GM11168 (cell line): ENCODE measurements around the gene PFKFB4.
"Not testable (repeated sequence)": the region's sequence is repeated elsewhere in the genome, so short reads cannot be mapped to it uniquely, and the experiment has no call there.

Source experiments
- in situ Hi-C: fragments of 300-500 bp; cut with MboI; formaldehyde crosslinking; loops from one replicate; pipeline ENCODE4 v1.12.0; 2022; ENCODE audit warnings: low sequenced_read_pairs; ENCODE audit not compliant: unreplicated experiment

PFKFB4 gene

DNA sequence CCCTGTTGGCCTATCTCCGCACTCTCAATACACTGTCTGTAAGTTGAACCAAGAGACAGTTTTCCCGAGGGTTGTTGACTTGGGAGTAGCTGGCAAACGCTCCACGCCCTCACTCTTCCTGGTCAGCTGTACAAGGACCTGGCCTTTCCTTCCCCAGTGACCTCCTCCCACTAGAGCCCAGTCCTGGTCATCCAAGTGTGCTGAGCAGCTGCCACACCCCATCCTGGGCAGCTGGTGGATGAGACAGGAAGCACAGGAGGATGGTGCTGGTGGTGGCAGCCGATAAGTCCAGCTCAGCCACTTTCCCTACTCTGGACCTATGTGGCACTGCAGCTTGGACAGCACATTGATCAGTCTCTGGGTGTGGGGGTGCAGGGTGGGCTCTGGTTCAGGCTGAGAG, 19.8 kb downstream of the PFKFB4 start:
- in situ Hi-C loops, result no loop called here

DNA sequence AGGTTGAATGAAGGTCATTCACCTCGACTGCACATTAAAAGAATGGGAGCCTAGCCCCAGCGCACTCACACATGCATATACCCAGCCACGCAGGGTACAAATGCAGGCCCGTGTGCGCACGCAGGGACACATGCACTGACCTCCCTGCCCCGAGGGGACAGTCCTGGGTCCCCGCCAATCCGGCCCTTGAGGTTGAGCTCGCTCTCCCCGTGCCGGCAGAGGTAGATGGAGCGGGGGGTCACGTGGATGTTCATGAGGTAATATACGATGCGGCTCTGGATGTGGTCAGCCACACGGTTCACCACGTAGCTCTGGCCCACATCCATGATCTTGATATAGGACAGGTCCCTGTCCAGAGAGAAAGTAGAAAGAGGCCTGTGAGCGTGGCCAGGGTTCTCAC, 20.5 kb downstream of the PFKFB4 start:
- in situ Hi-C loops, result no loop called here

DNA sequence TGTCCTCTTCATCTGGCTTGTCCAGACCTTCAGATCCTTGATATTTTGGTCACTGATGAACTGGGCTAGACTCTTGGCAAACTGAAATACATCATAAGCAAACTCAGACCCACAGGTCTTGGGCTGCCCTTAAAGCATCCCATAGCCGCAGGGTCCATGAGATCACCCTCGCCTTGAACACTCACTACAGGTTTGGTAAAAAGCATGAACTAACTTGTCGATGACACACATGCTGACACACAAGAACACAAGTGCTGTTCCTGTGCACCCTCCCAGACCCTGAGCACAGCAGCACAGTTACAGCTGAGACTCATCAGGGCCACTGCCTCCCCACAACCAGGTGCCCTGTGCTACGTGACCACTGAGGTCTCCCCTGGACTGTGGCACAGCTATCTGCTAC, 21.0 kb downstream of the PFKFB4 start:
- in situ Hi-C loops, result no loop called here

DNA sequence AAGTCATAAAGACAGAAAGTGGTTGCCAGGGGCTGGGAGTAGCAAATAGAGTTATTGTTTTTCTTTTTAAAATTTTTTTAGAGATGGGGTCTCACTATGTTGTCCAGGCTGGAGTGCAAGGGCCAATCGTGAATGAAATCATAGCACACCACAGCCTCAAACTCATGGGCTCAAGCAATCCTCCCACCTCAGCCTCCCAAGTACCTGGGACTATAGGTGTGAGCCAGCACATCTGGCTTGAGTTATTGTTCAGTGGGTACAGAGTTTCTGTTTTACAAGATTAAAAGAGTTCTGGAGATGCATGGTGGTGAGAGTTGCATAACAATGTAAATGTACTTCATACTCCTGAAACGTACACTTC, 23.6 kb downstream of the PFKFB4 start:
- in situ Hi-C loops, result no loop called here

DNA sequence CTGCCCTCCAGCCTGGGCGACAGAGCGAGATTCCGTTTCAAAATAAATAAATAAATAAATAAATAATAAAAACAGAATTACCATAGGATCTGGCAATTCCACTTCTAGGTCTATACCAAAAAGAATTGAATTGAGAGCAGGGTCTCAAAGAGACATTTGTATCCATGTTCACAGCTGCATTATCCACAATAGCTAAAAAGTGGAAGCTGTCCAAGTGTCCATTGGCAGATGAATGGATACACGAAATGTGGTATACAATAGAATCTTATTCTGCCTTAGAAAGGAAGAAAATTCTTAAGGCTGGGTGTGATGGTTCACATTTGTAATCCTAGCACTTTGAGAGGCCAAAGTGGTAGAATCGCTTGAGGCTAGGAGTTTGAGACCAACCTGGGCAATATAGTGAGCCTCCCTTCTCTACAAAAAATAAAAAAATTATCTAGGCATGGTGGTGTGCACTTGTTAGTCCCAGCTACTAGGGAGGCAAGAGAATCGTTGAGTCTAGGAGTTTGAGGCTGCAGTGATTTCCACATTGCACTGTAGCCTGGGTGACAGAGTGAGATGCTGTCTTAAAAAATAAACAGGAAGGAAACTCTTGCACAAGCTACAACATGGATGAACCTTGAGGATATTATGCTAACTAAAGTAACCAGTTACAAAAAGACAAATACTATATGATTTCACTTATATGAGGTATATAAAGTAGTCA, 24.2 kb downstream of the PFKFB4 start:
- in situ Hi-C loops, result no loop called here

DNA sequence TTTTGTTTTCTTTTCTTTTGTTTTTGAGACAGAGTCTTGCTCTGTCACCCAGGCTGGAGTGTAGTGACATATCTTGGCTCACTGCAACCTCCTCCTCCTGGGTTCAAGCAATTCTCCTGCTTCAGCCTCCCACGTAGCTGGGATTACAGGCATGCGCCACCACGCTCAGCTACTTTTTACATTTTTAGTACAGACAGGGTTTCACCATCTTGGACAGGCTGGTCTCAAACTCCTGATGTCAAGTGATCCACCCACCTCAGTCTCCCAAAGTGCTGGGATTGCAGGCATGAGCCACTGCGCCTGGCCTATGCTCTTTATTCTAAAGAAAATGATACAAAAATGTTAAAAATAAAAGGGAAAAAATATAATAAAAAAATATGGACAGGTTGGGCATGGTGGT, 25.9 kb downstream of the PFKFB4 start:
- in situ Hi-C loops, result not testable (repeated sequence)

DNA sequence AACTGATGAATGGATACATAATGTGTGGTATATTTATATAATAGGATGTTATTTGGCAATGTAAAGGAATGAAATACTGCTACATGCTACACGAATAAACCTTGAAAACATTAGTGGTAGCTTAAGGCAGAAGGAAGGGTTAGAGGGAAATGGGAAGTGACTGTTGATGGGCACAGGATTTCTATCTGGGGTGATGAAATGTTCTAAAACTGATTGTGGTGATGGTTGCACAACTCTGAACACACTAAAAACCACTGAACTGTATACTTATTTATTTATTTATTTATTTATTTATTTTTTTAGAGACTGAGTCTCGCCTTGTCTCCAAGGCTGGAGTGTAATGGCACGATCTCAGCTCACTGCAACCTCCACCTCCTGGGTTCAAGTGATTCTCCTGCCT, 27.8 kb downstream of the PFKFB4 start:
- in situ Hi-C loops, result no loop called here

DNA sequence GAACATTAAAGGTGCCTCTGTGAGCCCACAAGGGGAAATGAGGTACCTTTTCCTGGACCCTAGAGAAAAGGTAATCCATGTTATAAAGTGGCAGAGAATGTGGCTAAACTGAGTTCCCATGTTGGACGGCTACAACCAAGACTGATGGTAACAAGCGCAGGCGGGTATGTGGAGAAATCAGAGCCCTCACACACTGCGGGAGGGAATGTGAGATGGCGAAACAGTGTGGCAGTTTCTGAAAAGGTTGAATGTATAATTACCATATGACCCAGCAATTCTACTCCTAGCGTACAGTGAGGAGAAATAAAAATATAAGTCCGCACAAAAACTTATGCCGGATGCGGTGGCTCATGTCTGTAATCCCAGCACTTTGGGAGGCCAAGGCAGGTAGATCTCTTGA, 28.6 kb downstream of the PFKFB4 start:
- in situ Hi-C loops, result no loop called here

DNA sequence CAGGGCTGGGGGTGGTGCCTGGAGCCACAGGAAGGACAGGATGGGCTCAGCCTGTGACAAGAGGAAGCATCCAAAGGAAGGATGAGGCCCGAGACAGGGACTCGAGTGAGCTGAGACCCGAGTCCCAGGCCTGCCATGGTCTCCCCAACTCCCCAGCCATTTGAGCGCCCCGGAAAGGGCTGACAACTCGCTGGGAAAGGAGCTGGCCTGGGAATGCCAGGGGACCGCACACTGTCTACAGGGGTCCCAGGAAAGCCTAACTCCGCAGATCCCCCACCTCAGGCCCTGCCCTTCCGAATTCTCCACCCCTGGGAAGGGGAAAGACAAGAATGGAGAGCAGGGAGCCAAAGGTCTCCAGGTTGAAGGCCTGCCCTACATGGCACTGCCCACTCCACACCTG, 31.6 kb downstream of the PFKFB4 start:
- in situ Hi-C loops, result no loop called here

DNA sequence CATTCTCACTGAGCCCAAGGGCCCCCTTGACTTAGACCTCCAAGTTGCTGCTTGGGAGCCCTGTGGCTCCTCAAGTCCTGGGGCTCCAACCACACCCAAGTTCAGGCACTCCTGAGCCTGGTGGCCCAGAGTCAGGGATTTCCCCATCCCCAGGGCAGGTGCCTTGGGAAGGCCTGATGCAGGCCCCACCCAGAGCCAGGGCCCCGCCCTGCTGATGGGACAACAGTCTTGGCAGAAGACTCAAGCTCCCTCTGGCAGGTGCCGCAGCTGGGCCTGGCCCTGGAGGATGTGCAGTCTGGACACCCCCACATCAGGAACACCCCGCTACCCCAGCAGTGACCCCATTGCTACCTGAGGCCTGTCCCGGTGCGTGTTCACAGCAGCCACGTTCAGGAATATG, 35.0 kb downstream of the PFKFB4 start:
- in situ Hi-C loops, result no loop called here

DNA sequence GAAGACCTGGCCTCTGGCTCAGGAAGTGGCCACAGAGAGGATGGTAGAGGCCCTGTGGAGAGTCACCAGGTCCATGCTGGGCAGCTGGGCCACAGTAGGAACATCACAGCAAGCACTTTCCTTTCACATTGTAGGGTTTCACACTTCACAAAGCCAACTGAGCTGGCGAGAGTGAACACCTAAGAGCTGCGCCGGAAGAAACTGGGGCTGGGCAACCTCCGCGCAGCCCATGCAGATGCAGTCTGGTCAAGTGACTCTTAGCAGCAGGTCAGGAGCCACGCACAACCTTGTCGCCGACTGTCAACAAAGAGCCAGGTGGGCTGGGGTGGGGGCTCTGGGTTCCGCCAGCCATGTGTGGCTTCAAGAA, 37.3 kb downstream of the PFKFB4 start:
- in situ Hi-C loops, result no loop called here

DNA sequence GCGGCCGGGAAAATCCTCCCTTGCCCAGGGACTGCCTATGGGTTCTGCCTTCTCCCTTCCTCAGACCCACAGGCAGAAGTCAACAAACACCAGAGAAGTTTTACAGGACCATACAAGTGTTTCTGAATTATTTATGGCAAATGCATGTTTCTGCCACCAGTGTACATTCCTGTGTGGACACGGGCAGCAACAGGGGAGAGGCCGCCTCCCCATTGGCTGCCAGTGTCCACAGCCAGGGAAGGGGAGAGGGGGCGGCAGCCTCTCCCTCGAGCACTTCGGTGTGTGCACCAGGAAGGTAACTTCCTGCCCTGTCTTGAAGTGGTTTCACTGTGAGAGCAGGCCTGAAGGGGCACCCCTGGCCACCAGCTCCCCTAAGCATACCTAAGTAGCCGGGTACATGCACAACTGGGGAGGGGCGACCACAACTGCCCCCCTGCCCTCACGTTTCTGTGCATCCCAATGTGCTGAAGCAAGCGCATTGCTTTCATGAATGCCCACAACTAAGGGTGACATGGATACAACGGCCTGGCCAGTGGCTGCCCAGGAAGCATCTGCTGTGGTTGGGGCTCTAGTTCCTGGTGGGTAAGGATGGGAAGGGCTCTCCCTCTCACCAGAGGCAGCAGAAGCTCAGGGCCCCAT, 37.8 kb downstream of the PFKFB4 start:
- in situ Hi-C loops, result no loop called here

DNA sequence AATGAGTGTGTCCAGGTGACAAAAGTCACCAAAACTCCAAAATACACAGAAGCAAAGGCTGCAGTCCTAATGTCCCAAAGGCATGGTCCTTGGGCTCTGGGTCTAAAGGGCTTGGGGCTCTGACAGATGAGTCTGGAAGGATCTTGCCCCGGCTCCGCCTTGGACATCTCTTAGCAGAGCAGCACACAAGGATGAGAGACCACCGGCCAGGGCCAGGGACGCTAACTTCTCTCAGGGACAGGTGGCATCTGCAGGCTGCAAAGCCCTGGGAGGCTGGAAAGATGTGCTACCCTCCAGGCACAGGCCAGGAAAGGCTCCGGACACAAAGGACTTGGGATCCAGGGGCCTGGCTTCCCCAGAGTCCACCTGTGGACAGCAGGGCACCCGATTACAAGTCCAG, 38.5 kb downstream of the PFKFB4 start:
- in situ Hi-C loops, result no loop called here

DNA sequence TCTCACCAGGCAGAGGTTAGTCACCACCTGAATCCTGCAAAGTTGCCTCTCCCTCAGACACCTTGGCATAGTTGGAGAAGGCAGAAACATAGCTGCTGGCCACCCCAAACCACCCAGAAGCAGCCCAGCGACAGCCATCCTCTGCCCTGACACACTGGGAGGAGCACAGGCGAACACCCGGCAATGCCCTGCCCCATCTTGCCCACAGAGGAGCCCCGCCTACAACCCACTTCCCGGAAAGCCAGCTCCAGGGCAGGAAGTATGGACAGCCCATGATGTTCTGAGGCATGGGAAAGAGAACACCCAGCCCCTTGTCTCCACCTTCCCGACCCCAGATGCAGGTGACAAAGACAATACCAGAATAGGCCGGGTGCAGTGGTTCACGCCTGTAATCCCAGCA, 40.0 kb downstream of the PFKFB4 start:
- in situ Hi-C loops, result no loop called here

DNA sequence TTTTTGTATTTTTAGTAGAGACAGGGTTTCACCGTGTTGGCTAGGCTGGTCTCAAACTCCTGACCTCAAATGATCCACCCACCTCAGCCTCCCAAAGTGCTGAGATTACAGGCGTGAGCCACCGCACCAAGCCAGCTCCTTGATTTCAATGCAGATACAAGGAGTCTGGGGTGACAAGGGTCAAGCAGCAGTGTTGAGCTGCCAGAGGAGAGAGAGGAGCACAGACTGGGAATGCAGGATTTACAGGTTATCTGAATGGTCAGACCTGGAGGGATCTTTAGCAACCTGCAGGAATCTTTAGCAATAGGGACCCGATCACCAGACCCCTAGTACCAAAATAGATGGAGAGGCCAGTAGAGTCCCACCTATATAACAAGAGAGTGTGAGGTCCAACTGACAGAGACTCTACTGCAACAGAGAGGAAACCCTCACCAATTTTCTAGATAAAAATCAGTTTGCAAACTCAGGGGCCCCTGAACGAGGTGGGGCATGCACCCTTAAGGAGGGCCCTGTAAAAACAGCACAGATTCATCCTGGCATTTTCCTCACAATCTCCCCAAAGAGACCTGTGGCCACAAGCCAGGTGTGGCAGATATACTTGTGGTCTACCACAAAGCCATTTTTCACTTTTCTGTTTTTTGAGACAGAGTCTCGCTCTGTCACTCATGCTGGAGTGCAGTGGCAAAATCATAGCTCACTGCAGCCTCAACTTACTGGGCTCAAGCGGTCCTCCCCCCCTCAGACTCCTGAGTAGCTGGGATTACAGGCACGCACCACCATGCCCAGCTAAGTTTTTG, 42.0 kb downstream of the PFKFB4 start:
- in situ Hi-C loops, result no loop called here

DNA sequence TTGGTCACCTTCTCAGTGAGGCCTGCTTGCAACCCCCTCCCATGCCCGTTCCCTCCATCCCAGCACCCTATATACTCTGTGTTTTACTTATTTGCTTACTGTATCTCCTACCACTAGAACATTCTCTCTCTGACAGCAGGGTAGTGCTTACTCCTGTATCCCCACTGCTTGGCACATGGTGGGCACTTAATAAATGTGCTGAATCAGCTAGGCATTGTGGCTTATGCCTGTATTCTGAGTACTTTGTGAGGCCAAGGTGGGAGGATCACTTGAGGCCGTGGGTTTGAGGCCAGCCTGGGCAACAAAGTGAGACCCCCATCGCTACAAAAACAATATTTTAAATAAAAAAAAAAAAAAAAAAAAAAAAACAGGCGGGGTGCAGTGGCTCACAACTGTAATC, 45.1 kb downstream of the PFKFB4 start:
- in situ Hi-C loops, result no loop called here

DNA sequence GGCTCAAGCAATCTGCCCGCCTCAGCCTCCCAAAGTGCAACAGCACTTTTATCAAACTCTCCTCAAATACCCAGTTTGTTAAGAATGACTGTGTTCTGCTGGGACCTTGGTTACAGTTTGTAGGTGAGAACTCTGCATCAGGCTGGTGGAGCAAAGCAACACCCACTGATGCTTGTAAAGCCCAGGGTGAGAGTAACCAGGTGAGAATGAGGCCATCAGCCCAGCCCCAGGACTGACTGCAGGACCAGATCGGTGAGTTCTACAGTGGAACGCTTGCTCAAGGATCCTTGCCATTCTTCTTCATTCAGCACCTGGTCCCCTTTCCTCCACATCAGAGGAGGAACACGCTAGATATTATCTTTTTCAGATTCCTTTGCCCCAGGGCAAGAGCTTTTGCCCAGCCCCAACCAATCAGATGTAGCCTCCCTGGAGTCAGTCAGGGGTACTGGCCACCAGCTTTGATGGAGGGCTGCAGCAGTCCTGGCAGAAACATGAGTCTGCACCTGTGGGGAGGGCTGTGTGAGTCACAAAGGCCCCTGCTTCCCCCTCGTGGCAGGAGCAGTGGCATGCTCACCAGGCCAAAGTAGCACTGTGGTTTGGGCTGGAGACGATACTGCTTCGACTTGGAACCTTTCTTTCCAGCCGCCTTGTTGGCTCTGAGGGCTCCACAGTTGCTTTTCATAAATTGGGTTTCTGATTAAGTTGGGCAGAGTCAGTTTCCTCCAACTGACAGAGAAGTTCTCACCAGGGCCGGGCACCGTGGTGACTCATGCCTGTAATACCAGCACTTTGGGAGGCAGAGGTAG, 49.1 kb downstream of the PFKFB4 start:
- in situ Hi-C loops, result no loop called here

DNA sequence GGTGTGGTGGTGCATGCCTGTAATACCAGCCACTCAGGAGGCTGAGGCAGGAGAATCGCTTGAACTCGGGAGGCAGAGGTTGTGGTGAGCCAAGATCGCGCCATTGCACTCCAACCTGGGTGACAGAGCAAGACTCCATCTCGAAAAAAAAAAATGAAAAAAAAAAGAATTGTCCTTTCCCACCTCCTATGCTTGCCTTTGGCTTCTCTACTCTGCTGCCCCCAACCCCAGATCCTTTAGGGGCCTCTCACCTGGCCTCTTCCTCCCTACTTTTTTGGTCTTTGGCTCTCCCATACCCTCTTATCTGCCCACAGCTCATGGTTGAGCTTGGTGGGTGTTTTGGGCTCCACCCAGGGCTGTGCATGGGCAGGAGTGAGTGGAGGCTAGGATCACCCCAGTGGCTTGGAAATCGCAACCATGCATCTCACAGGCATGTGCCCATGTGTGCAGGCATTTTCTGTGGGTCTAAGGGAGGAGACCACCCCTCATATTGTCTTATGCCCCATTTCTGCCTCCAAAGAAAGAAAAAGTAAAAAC, 50.6 kb downstream of the PFKFB4 start:
- in situ Hi-C loops, result no loop called here

DNA sequence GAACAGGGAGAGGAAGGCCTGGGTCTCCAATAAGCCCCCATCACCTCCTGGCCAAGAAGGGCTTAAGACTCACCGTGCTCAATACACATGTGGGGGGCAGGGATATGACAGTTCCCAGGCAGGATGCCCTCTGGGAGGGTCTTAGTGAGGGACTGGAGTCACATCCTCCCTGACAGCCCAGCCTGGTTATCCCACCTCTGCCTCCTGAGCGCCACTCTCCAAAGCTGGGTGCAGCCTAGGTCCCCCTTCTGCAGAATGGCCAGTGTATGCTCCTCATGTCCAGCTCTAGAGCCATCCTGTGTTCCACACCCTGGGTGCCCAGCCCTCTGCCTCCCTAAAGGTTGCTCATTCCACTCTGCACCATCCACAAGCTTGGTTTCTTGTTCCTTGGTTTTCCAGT, 51.5 kb downstream of the PFKFB4 start:
- in situ Hi-C loops, result no loop called here

DNA sequence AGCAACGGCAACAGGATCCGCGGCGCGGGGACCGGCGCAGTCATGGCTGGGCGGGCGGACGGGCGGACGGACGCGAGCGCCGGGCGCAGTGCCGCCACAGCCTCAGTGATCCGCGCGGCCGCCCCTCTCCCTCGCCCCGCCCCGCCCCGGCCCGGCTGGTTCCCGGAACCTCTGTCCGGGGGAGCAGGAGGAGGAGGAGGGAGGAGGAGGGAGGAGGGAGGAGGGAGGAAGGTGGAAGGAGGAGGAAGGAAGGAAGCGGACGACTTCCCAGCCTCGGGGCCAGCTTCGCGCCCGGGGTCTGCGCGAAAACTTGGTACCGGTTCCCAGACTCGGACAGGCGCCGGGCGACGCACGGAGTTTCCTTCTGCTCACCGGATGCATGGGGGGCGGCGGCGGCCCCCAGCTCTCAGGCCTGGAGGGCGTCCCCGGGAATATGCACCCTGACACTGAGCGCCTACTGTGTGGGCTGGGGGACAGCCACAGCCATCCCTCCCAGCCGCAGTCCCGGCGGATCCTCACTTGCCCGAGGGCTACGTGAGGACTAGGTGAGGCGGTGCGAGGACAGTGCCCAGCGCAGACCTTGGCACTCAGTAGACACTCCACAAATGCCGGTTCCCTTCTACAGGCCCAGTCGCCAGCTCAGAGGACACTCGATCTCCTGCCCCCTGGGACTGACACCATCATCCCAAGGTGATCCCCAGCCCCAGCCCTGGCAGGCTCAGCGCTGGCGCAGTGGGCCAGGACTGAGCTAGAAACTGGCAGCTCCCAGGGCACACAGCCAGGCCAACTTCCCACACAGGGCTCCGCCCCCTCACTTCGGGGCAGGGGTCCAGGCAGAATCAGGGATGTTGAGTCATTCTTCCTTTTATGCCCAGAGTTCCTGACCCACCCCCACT, 52.3 kb downstream of the PFKFB4 start, which contains the start of gene SHISA5:
TSS of gene SHISA5 (minus strand) at position 124 of the 896 bp plus-strand sequence. CDS start at position 44, 80 bp downstream.
- in situ Hi-C loops, result no loop called here
